ENCODE results near the gene GABBR2.

GRCh38 chr9:98306384-98307145, 402.2 kb downstream of the GABBR2 start:
- TF ChIP-seq POLR2AphosphoS5 (IDR thresholded peaks at IDR 0.05; ENCODE audit: low read depth, low read length) (no peak), POLR2A (IDR thresholded peaks at IDR 0.05; ENCODE audit: low read depth, low read length) (no peak)

Data from GM12892 (cell line).